Body of pancreas (tissue), 4 donors: ENCODE measurements around the gene MOGAT1.

Experiments used
- CTCF ChIP-seq, 7 experiments: fragments of 450-650 bp in 4 of 7; fragments of 200-600 bp in 3 of 7; sonication (generic) in 3 of 7; IDR thresholded peaks; one replicate each; pipeline ENCODE4 v1.5.1; 2016 to 2019; ENCODE audit warnings: antibody characterized with exemption in 7 of 7
- POLR2A ChIP-seq, 3 donors: fragments of 450-650 bp; IDR thresholded peaks; one replicate each; pipeline ENCODE4 v1.6.1; 2016; ENCODE audit warnings: antibody characterized with exemption in 3 of 3, mild to moderate bottlenecking in 2 of 3

GRCh38 chr2:222683805-222684204, 12.3 kb downstream of the MOGAT1 start:
- TF ChIP-seq CTCF (IDR thresholded peaks at IDR 0.05) (no peak), POLR2A (IDR thresholded peaks at IDR 0.05) (no peak)
